ENCODE measurements around the gene PNPLA5. TPM values are rescaled to one million over a fixed set of nuclear protein-coding genes. Genes with fewer than 3 reads are reported as not detected.

Gene PNPLA5
- total and polyA plus RNA-seq, 11 donors: not detected

GRCh38 chr22:43840851-43841250, 51.0 kb downstream of the PNPLA5 start:
- no peak overlapping the region for H3K4me3 ChIP-seq
- H3K9me3 ChIP-seq: no peaks in the 10 kb centered on the region
- ATAC-seq (no peak), DNase-seq (peak in 2 of 5 donors; percentile 12 to 31)
- no peaks in the 10 kb centered on the region for H3K4me1 ChIP-seq
- H3K36me3 ChIP-seq: no peaks in the 10 kb centered on the region
- WGBS, 4 donors: 86 to 91% (median 87%) methylated on average over 16 of the region's 16 CpGs
- H3K27me3 ChIP-seq: no peaks in the 10 kb centered on the region
- H3K27ac ChIP-seq: no peak overlapping the region
- intact Hi-C loops (cut with DNase I): loop anchor here in 1 of 10 donors (5.0 kb wide), 1 partner anchor 359 kb away; no protein-coding TSS in a partner anchor
- TF ChIP-seq POLR2A (IDR thresholded peaks at IDR 0.05) (no peak), CTCF (IDR thresholded peaks at IDR 0.05) (no peak)

- no peaks in the 10 kb centered on the region for H3K9me3 ChIP-seq
- H3K4me3 ChIP-seq: no peak overlapping the region
- H3K4me1 ChIP-seq: no peaks in the 10 kb centered on the region
- H3K27me3 ChIP-seq: no peaks in the 10 kb centered on the region
- no peaks in the 10 kb centered on the region for H3K36me3 ChIP-seq
- DNase-seq: peak in 2 of 5 donors; percentile 11 to 42
- no peak for ATAC-seq
- H3K27ac ChIP-seq: no peak overlapping the region
- intact Hi-C loops (cut with DNase I): loop anchor here in 1 of 10 donors (5.0 kb wide), 1 partner anchor 358 kb away; no protein-coding TSS in a partner anchor
- no peak for TF ChIP-seq POLR2A (IDR thresholded peaks at IDR 0.05)
- no peak for TF ChIP-seq CTCF (IDR thresholded peaks at IDR 0.05)
- 87 to 94% (median 91%) methylated on average over 6 to 13 of the region's 13 CpGs for WGBS, 4 donors
Observed at GRCh38 chr22:43840431-43840830, 51.4 kb downstream of the PNPLA5 start.

- no peaks in the 10 kb centered on the region for H3K4me1 ChIP-seq
- no peak overlapping the region for H3K4me3 ChIP-seq
- DNase-seq (peak in 1 of 5 donors; percentile 14), ATAC-seq (no peak)
- no peaks in the 10 kb centered on the region for H3K27me3 ChIP-seq
- no peak for TF ChIP-seq POLR2A (IDR thresholded peaks at IDR 0.05)
- TF ChIP-seq CTCF (IDR thresholded peaks at IDR 0.05): no peak
- intact Hi-C loops (cut with DNase I): loop anchor here in 1 of 10 donors (5.0 kb wide), 1 partner anchor 357 kb away; no protein-coding TSS in a partner anchor
- no peaks in the 10 kb centered on the region for H3K9me3 ChIP-seq
- no peak overlapping the region for H3K27ac ChIP-seq
- 53 to 70% (median 64%) methylated on average over 8 of the region's 8 CpGs for WGBS, 4 donors
- H3K36me3 ChIP-seq: no peaks in the 10 kb centered on the region
Observed at GRCh38 chr22:43839781-43840180, 52.0 kb downstream of the PNPLA5 start.

- no peak overlapping the region for H3K4me3 ChIP-seq
- H3K27me3 ChIP-seq: no peaks in the 10 kb centered on the region
- 91 to 96% (median 94%) methylated on average over 23 to 25 of the region's 25 CpGs for WGBS, 4 donors
- H3K4me1 ChIP-seq: peaks cover 0 to 2% (median 0%) of the 10 kb centered on the region in 12 donors
- no peak for ATAC-seq
- no peaks in the 10 kb centered on the region for H3K9me3 ChIP-seq
- TF ChIP-seq POLR2A (IDR thresholded peaks at IDR 0.05): no peak
- no peak for TF ChIP-seq CTCF (IDR thresholded peaks at IDR 0.05)
- H3K36me3 ChIP-seq: no peaks in the 10 kb centered on the region
- intact Hi-C loops (cut with DNase I): no loop called here
- no peak for DNase-seq
- no peak overlapping the region for H3K27ac ChIP-seq
Observed at GRCh38 chr22:43838571-43839307, 53.1 kb downstream of the PNPLA5 start.

Measured in heart left ventricle (tissue), 16 donors.